ENCODE measurements around the gene GNB1L. TPM values are rescaled to one million over a fixed set of nuclear protein-coding genes. Genes with fewer than 3 reads are reported as not detected.

Gene GNB1L
- total RNA-seq, 2 donors from 2014 or later: 9.7 to 17.9 TPM

DNA sequence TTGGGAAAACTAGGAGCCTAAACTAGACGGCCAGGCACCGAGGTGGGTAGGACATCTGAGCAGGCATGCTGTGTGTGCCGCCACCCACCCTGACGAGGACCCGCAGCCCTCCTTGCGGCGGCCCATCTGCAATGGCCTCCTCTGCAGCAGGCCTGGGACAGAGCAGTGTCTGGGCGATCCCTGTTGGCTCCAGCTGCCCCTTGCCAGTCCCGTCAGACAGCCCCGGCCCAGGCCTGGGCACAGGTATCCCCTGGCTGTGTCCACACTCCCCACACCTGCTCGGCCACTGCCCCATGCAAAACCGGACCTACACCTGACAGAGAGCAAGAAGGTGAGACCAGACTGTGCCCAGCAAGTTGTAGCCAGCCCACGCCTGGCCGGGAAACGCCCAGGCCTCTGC is 38.7 kb upstream of the GNB1L start:
- DNase-seq (ENCODE audit: low spot score): no peak
- Mint-ChIP-seq H3K27ac (no peak overlapping the region), H3K4me3 (no peak overlapping the region), H3K27me3 (no peaks in the 10 kb centered on the region), H3K4me1 (ENCODE audit: low read depth in 2 of 2) (peaks cover 9 to 10% of the 10 kb centered on the region in 2 donors), H3K36me3 (no peaks in the 10 kb centered on the region), H3K9me3 (no peaks in the 10 kb centered on the region)
- no peak for ATAC-seq

DNA sequence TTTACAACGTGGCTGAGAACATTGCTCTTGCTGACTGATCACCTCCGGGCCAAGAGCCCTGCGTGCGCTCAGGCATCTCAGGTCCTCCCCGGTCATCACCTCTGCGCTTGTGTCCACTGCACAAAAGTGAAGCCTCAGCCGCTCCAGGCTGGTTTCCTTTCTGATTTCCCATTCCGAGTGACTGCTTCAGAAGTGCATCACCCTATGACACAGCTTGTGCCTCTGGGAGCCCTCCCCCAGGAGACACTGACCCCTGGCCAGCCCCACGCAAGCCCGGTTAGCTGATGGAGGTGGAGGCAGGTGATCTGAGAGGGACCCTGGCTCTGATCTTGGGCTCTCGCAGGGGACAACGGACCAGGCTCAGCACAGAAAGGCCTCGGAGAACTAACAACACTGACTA is 38.3 kb upstream of the GNB1L start:
- Mint-ChIP-seq H3K9me3 (no peaks in the 10 kb centered on the region), H3K4me1 (ENCODE audit: low read depth in 2 of 2) (peaks cover 9 to 10% of the 10 kb centered on the region in 2 donors), H3K27ac (no peak overlapping the region), H3K27me3 (no peaks in the 10 kb centered on the region), H3K4me3 (no peak overlapping the region), H3K36me3 (no peaks in the 10 kb centered on the region)
- DNase-seq (ENCODE audit: low spot score) (no peak), ATAC-seq (no peak)

DNA sequence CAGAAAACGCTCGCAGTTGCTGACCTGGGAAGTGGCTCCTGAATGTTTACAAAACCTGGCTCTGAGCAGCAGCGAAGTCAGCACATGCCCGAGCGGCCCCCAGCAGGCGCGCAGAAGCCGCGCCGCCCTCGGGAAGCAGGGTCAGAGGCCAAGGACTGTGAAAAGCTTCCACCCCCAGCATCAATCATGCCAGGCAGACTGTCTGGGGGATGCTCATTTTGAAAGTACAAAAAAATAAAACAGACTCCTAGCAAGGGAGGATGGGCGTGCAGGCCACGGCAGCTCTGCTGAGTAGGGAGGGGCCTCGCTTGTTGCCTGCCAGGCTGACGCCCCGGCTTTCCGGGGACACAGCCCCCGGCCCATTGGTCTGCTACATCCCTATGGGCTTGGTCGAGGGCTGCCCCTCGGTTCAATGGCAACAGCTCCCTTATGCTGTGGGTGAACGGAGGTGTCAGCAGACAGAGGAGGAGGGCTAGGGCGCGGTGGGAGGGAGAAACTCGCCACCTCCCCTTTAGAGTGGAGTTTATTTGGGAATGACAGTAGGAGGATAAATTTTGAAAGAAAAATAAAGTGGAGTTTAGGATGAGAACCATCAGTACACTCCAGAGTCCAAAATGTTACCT is 37.7 kb upstream of the GNB1L start:
- Mint-ChIP-seq H3K36me3 (no peaks in the 10 kb centered on the region), H3K27ac (peak overlapping the region in 1 of 2 donors; percentile 56), H3K9me3 (no peaks in the 10 kb centered on the region), H3K27me3 (no peaks in the 10 kb centered on the region), H3K4me3 (peak overlapping the region; percentile 66), H3K4me1 (ENCODE audit: low read depth in 2 of 2) (peaks cover 9 to 10% of the 10 kb centered on the region in 2 donors)
- ATAC-seq: peak; percentile 37 to 67
- DNase-seq (ENCODE audit: low spot score): no peak

DNA sequence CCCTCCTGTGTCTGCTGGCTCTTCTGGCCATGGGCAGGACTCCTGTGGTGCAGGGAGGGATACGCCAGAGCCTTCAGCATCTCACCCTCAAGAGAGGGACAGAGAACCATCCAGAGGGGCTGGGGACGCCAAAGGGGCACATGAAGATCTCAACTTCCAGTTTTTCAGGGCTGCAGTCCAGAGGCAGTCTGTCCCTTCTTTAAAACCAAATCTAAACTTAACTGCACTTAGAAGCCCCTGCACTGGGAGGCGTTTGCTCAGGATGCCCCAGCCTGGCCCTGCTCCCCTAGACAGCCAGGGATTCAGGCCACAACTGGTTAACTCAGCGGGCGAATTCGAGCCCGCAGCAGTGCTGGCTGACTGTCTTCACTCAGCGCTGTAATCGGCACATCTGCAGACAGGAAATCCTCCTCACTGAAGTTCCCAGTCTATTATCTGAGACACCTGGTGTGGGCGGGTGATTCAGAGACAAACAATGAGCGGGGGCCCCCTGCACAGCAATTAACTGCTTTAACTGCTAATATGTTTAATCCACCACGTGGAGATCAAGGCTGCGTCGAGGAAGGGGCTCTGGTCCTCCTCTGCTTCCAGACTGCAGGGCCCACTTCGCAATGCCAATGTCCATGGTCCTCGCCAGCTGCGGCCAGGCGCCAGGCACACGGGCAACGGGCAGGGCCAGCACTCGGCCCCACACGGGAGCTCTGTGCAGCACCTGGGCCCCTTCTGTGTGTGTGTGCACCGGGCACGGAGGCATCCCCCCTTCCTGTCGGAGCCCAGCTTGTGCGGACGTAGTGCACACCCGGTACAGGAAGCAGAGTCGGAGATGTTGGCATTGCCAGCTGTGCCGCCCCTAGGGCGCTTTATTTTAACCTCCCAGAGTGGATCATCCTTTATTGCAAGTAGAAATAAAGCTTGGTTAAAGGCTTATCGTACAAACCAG is 36.9 kb upstream of the GNB1L start:
- H3K36me3 Mint-ChIP-seq: no peaks in the 10 kb centered on the region
- DNase-seq (ENCODE audit: low spot score) (no peak), ATAC-seq (peak; percentile 72 to 73)
- peaks cover 12 to 16% of the 10 kb centered on the region in 2 donors for H3K4me1 Mint-ChIP-seq (ENCODE audit: low read depth in 2 of 2)
- H3K27me3 Mint-ChIP-seq: no peaks in the 10 kb centered on the region
- H3K4me3 Mint-ChIP-seq: peak overlapping the region; percentile 66
- peak overlapping the region; percentile 56 to 59 for H3K27ac Mint-ChIP-seq
- no peaks in the 10 kb centered on the region for H3K9me3 Mint-ChIP-seq

GRCh38 chr22:19890502-19891316 is 36.0 kb upstream of the GNB1L start:
- Mint-ChIP-seq H3K4me1 (ENCODE audit: low read depth in 2 of 2) (peaks cover 12 to 16% of the 10 kb centered on the region in 2 donors), H3K4me3 (no peak overlapping the region), H3K9me3 (no peaks in the 10 kb centered on the region), H3K36me3 (no peaks in the 10 kb centered on the region), H3K27me3 (no peaks in the 10 kb centered on the region), H3K27ac (no peak overlapping the region)
- DNase-seq (ENCODE audit: low spot score) (no peak), ATAC-seq (no peak)

GRCh38 chr22:19889951-19890350 is 35.3 kb upstream of the GNB1L start:
- no peak overlapping the region for H3K4me3 Mint-ChIP-seq
- peaks cover 12 to 16% of the 10 kb centered on the region in 2 donors for H3K4me1 Mint-ChIP-seq (ENCODE audit: low read depth in 2 of 2)
- DNase-seq (ENCODE audit: low spot score): no peak
- no peak for ATAC-seq
- H3K27ac Mint-ChIP-seq: no peak overlapping the region
- no peaks in the 10 kb centered on the region for H3K27me3 Mint-ChIP-seq
- no peaks in the 10 kb centered on the region for H3K9me3 Mint-ChIP-seq
- no peaks in the 10 kb centered on the region for H3K36me3 Mint-ChIP-seq

- no peak overlapping the region for H3K27ac Mint-ChIP-seq
- DNase-seq (ENCODE audit: low spot score) (peak; percentile 41), ATAC-seq (no peak)
- no peaks in the 10 kb centered on the region for H3K27me3 Mint-ChIP-seq
- no peaks in the 10 kb centered on the region for H3K9me3 Mint-ChIP-seq
- no peaks in the 10 kb centered on the region for H3K36me3 Mint-ChIP-seq
- peaks cover 12 to 16% of the 10 kb centered on the region in 2 donors for H3K4me1 Mint-ChIP-seq (ENCODE audit: low read depth in 2 of 2)
- no peak overlapping the region for H3K4me3 Mint-ChIP-seq
Observed at GRCh38 chr22:19888131-19888746, 33.6 kb upstream of the GNB1L start.

DNA sequence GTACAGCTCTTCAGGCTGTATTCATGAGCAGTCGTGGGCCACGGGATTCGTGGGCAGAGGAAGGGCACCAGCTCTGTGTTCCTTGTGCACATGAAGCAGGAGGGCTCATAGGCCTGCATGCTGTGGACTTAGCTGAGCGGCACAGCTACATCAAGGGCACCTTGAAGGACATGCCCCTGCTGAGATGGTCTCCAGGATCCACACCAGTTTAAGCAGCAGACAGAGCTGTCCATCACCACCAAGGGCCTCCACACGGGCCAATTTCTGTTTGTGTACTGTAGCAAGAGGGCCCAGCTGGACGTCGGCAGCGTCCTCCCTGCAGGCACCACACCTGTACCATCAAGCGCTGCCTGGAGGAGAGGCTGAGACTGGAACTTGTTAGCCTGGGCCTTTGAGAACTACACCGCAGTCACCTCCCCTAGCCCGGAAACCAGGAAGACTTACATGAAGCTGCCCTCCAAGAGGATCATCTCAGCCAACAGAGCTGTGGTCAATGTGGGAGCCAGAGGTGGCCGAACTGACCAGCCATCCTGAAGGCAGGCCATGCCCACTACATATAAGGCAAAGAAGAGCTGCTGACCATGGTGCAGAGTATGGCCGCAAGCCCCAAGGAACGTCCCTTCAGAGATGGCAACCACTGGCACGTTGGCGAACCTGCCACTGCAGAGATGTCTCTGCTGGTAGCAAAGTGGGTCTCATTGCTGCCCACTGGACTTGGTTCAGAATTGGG is 32.7 kb upstream of the GNB1L start:
- no peaks in the 10 kb centered on the region for H3K9me3 Mint-ChIP-seq
- ATAC-seq: no peak
- H3K27me3 Mint-ChIP-seq: no peaks in the 10 kb centered on the region
- H3K4me3 Mint-ChIP-seq: no peak overlapping the region
- DNase-seq (ENCODE audit: low spot score): no peak
- no peaks in the 10 kb centered on the region for H3K36me3 Mint-ChIP-seq
- H3K27ac Mint-ChIP-seq: no peak overlapping the region
- H3K4me1 Mint-ChIP-seq (ENCODE audit: low read depth in 2 of 2): peaks cover 12 to 16% of the 10 kb centered on the region in 2 donors

GRCh38 chr22:19886605-19887255 is 32.1 kb upstream of the GNB1L start:
- Mint-ChIP-seq H3K4me3 (no peak overlapping the region), H3K27me3 (no peaks in the 10 kb centered on the region), H3K9me3 (no peaks in the 10 kb centered on the region), H3K4me1 (ENCODE audit: low read depth in 2 of 2) (peaks cover 10 to 12% of the 10 kb centered on the region in 2 donors), H3K27ac (no peak overlapping the region), H3K36me3 (no peaks in the 10 kb centered on the region)
- ATAC-seq (peak in 1 of 2 donors; percentile 49), DNase-seq (ENCODE audit: low spot score) (no peak)

- no peak overlapping the region for H3K27ac Mint-ChIP-seq
- no peak overlapping the region for H3K4me3 Mint-ChIP-seq
- H3K9me3 Mint-ChIP-seq: no peaks in the 10 kb centered on the region
- ATAC-seq (no peak), DNase-seq (ENCODE audit: low spot score) (no peak)
- peaks cover 3 to 6% of the 10 kb centered on the region in 2 donors for H3K4me1 Mint-ChIP-seq (ENCODE audit: low read depth in 2 of 2)
- no peaks in the 10 kb centered on the region for H3K36me3 Mint-ChIP-seq
- no peaks in the 10 kb centered on the region for H3K27me3 Mint-ChIP-seq
Observed at GRCh38 chr22:19885841-19886592, 31.3 kb upstream of the GNB1L start.

DNA sequence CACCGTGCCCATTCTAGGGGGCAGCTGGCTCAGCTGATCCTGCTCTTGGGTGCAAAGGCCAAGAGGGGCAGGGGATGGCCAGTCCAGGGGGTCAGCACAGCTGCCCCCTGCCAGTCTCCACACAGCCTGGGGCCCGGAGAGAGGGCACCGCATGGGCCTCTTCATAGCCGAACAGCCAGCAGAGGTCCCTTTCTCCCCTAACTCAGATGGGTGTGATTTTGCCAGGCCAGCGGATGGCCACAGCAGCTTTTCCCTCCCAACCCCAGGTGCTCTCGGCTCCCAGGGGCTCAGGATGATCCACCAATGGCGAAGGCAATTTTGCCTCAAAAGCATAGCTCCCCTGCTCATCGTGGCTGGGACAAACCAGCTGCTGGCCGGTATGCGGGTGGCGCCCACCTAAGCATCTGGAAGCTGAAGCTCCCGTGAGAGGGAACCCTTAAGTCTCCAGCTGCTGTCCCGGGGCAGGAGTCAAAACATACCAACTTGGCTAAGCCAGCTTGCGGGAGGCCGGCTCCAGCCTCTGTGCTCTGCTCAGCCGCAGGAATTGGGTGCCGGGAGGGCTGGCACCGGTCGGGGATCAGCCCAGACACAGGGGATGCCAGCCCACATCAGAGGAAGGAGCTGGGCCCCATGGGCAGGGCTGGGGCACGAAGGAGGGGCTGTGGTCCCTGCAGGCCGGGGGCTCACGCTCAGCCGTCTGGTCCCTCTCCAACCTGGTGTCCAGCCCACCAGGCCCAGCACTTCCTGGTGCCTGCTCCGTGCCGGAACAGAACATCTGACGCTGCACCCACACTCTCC is 30.5 kb upstream of the GNB1L start:
- H3K27ac Mint-ChIP-seq: no peak overlapping the region
- peaks cover 3 to 6% of the 10 kb centered on the region in 2 donors for H3K4me1 Mint-ChIP-seq (ENCODE audit: low read depth in 2 of 2)
- no peaks in the 10 kb centered on the region for H3K9me3 Mint-ChIP-seq
- H3K36me3 Mint-ChIP-seq: no peaks in the 10 kb centered on the region
- H3K4me3 Mint-ChIP-seq: no peak overlapping the region
- no peaks in the 10 kb centered on the region for H3K27me3 Mint-ChIP-seq
- ATAC-seq (no peak), DNase-seq (ENCODE audit: low spot score) (no peak)
